Neuron (in vitro differentiated cells): ENCODE measurements around the gene GPR37.

Experiments used
- H2AFZ ChIP-seq: one replicate; pipeline ENCODE4 v1.6.1; 2013; ENCODE audit warnings: low read depth, mild to moderate bottlenecking, inconsistent platforms, low read length, moderate library complexity
- H3K27me3 ChIP-seq: one replicate; pipeline ENCODE4 v1.6.1; 2013; ENCODE audit warnings: low read length; ENCODE audit not compliant: insufficient read depth
- H3K36me3 ChIP-seq: one replicate; pipeline ENCODE4 v1.6.1; 2013; ENCODE audit warnings: low read length; ENCODE audit not compliant: insufficient read depth
- H3K4me1 ChIP-seq: one replicate; pipeline ENCODE4 v1.6.1; 2013; ENCODE audit warnings: low read length; ENCODE audit not compliant: insufficient read depth
- H3K4me3 ChIP-seq: 2 replicates; pipeline ENCODE4 v1.5.1; 2013; ENCODE audit warnings: mild to moderate bottlenecking, low read length, moderate library complexity
- H3K9me3 ChIP-seq: one replicate; pipeline ENCODE4 v1.6.1; 2013; ENCODE audit warnings: low read length

The GPR37 gene

DNA sequence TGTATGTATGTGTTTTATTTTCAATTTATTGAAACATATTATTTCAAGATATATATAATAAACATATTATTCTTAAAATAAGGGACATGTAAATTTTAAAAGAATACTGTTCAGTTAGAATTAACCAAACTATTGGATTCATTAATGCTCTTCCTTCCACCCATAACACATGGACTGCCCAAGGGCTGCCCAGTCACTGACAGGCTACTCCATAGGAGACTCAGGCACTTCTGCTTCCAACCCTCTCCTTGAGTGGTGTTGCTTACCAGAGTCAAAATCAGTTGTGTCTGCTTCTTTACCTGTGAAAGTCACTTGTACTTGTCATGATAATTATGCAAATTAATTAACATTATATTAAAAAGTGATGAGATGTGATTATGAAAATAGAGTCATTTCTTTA, 9.8 kb upstream of the GPR37 start:
- Histone ChIP-seq H3K36me3 (no peaks in the 10 kb centered on the region), H3K27me3 (no peaks in the 10 kb centered on the region), H2AFZ (no peak overlapping the region), H3K4me3 (no peak overlapping the region), H3K9me3 (no peaks in the 10 kb centered on the region), H3K4me1 (no peaks in the 10 kb centered on the region)

GRCh38 chr7:124773938-124774337, 8.3 kb upstream of the GPR37 start:
- no peaks in the 10 kb centered on the region for H3K9me3 ChIP-seq
- no peak overlapping the region for H2AFZ ChIP-seq
- H3K27me3 ChIP-seq, result no peaks in the 10 kb centered on the region
- no peaks in the 10 kb centered on the region for H3K36me3 ChIP-seq
- no peaks in the 10 kb centered on the region for H3K4me1 ChIP-seq
- no peak overlapping the region for H3K4me3 ChIP-seq

DNA sequence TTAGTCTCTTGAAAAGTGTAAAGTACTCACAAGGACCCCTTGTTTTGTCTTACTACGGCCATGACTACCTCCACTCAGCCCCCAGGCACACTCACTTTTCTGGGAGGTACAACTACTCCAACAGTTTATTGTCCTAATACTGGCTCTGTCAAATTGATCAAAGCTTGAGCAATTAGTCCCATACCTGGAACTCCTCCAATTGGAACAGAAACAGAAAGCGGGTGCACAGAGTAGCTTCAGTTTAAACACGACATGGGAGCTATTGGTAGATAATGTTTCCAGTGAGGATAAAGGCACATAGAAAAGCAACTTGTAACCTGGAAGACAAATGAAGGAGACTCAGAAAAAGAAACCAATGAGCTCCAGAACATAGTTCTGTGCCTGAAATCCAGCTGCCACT, 7.7 kb upstream of the GPR37 start:
- Histone ChIP-seq H3K9me3 (no peaks in the 10 kb centered on the region), H3K4me1 (no peaks in the 10 kb centered on the region), H2AFZ (no peak overlapping the region), H3K27me3 (no peaks in the 10 kb centered on the region), H3K36me3 (no peaks in the 10 kb centered on the region), H3K4me3 (no peak overlapping the region)

DNA sequence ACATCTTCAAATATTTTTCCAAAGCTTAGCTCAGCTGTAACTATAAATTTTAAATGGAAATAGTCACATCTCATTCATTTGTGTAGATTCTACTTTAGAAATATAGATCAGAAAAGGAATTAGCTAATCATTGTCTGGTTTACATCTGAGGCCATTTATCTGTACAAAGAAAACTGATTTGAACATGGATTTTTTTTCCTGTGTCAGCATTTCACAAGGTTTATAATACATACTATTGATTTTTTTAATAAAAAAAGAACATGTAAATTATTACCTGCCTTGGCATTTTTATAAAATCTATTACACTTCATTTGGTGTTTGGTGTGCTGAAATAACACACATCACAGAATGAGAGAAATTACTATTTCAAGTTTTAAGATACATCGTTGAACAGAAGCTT, 3.5 kb upstream of the GPR37 start:
- Histone ChIP-seq H3K4me3 (no peak overlapping the region), H2AFZ (no peak overlapping the region), H3K27me3 (peaks cover 8% of the 10 kb centered on the region), H3K36me3 (no peaks in the 10 kb centered on the region), H3K4me1 (no peaks in the 10 kb centered on the region), H3K9me3 (no peaks in the 10 kb centered on the region)

GRCh38 chr7:124768525-124768924, 2.9 kb upstream of the GPR37 start:
- Histone ChIP-seq H3K9me3 (no peaks in the 10 kb centered on the region), H3K36me3 (no peaks in the 10 kb centered on the region), H2AFZ (no peak overlapping the region), H3K4me1 (no peaks in the 10 kb centered on the region), H3K27me3 (peaks cover 13% of the 10 kb centered on the region), H3K4me3 (no peak overlapping the region)

- Histone ChIP-seq H3K4me1 (no peaks in the 10 kb centered on the region), H3K27me3 (peaks cover 13% of the 10 kb centered on the region), H2AFZ (peak overlapping the region; percentile 93), H3K9me3 (peaks cover 3% of the 10 kb centered on the region), H3K36me3 (no peaks in the 10 kb centered on the region), H3K4me3 (peak overlapping the region; percentile 64)
Observed at GRCh38 chr7:124764847-124765400, 668 bp downstream of the GPR37 start.

DNA sequence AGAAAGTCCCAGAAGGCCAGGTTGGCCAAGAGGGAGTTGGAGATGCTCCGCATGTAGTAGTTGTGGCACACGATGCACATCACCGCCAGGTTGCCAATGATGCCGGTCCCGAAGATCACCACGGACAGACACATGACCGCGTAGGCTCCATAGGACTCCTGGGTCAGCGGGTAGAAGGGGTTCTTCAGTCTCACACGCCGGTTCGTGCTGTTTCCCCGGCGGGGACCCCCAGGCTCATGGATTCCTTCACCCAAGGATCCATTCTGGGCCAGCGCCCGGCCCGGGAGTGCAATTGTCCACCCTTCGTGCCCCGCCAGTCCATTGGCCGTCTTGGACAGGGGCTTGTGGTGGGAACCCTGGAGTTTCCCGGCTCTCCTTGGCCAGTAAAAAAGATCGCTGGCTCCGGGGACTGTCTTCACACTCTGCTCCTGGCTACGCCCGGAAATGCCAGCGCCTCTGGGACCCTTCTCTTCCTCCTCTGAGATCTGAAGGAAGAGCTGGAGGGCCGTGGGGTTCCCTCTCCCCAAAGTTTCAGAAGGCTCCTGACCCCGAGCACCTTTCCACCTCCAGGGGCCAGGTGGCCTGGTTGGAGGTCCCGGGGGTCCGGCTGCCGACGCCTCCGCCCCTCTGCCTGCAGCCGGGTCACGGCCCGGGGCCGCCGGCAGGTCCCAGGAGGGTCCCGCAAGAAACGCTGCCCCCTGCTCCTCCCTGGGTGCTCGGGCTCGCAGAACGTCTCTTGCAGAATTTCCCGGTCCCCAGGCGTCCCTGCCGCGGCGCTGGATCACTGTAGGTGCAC, 1.3 kb downstream of the GPR37 start:
- Histone ChIP-seq H3K27me3 (peaks cover 13% of the 10 kb centered on the region), H3K36me3 (no peaks in the 10 kb centered on the region), H3K4me3 (peak overlapping the region; percentile 64), H3K4me1 (no peaks in the 10 kb centered on the region), H2AFZ (peak overlapping the region; percentile 93), H3K9me3 (peaks cover 3% of the 10 kb centered on the region)

- peaks cover 3% of the 10 kb centered on the region for H3K9me3 ChIP-seq
- H3K4me3 ChIP-seq, result no peak overlapping the region
- no peaks in the 10 kb centered on the region for H3K4me1 ChIP-seq
- no peaks in the 10 kb centered on the region for H3K36me3 ChIP-seq
- H3K27me3 ChIP-seq, result peaks cover 13% of the 10 kb centered on the region
- no peak overlapping the region for H2AFZ ChIP-seq
Observed at GRCh38 chr7:124762611-124763143, 2.9 kb downstream of the GPR37 start.

GRCh38 chr7:124761164-124761715, 4.4 kb downstream of the GPR37 start:
- Histone ChIP-seq H3K9me3 (peaks cover 3% of the 10 kb centered on the region), H3K27me3 (peaks cover 13% of the 10 kb centered on the region), H3K4me1 (no peaks in the 10 kb centered on the region), H3K36me3 (no peaks in the 10 kb centered on the region), H3K4me3 (no peak overlapping the region), H2AFZ (no peak overlapping the region)

GRCh38 chr7:124758327-124758726, 7.3 kb downstream of the GPR37 start:
- Histone ChIP-seq H3K9me3 (peaks cover 3% of the 10 kb centered on the region), H3K27me3 (no peaks in the 10 kb centered on the region), H2AFZ (no peak overlapping the region), H3K4me1 (peaks cover 8% of the 10 kb centered on the region), H3K36me3 (no peaks in the 10 kb centered on the region), H3K4me3 (no peak overlapping the region)

- Histone ChIP-seq H3K4me3 (no peak overlapping the region), H3K27me3 (no peaks in the 10 kb centered on the region), H2AFZ (no peak overlapping the region), H3K36me3 (no peaks in the 10 kb centered on the region), H3K4me1 (peaks cover 11% of the 10 kb centered on the region), H3K9me3 (no peaks in the 10 kb centered on the region)
Observed at GRCh38 chr7:124754576-124755268, 10.9 kb downstream of the GPR37 start.

- Histone ChIP-seq H2AFZ (no peak overlapping the region), H3K36me3 (no peaks in the 10 kb centered on the region), H3K27me3 (no peaks in the 10 kb centered on the region), H3K4me3 (no peak overlapping the region), H3K4me1 (peaks cover 11% of the 10 kb centered on the region), H3K9me3 (no peaks in the 10 kb centered on the region)
Observed at GRCh38 chr7:124752310-124752709, 13.3 kb downstream of the GPR37 start.

- Histone ChIP-seq H2AFZ (no peak overlapping the region), H3K27me3 (no peaks in the 10 kb centered on the region), H3K36me3 (no peaks in the 10 kb centered on the region), H3K4me1 (peaks cover 11% of the 10 kb centered on the region), H3K9me3 (no peaks in the 10 kb centered on the region), H3K4me3 (no peak overlapping the region)
Observed at GRCh38 chr7:124751027-124751426, 14.6 kb downstream of the GPR37 start.
